Measurements from ENCODE around the gene TP53RK. TPM values are rescaled to one million over a fixed set of nuclear protein-coding genes. Genes with fewer than 3 reads are reported as not detected.
"Not testable (repeated sequence)": the region's sequence is repeated elsewhere in the genome, so short reads cannot be mapped to it uniquely, and the experiment has no call there.

TP53RK gene
- polyA plus RNA-seq, 4 donors, result 13.5 to 20.0 (median 17.1) TPM

GRCh38 chr20:46683939-46684750, 5.1 kb downstream of the TP53RK start:
- peak in 1 of 4 donors; percentile 49 for DNase-seq (ENCODE audit: low read depth in 4 of 4, low spot score in 2 of 4)

GRCh38 chr20:46683668-46683938, 5.6 kb downstream of the TP53RK start:
- no peak for DNase-seq (ENCODE audit: low read depth in 4 of 4, low spot score in 2 of 4)

- DNase-seq (ENCODE audit: low read depth in 4 of 4, low spot score in 2 of 4), result no peak
Measured at GRCh38 chr20:46683011-46683667, 6.1 kb downstream of the TP53RK start.

GRCh38 chr20:46682063-46682821, 7.0 kb downstream of the TP53RK start:
- DNase-seq (ENCODE audit: low read depth in 4 of 4, low spot score in 2 of 4), result no peak

- peak in 1 of 4 donors; percentile 69 for DNase-seq (ENCODE audit: low read depth in 4 of 4, low spot score in 2 of 4)
Measured at GRCh38 chr20:46681032-46681854, 8.0 kb downstream of the TP53RK start.

- no peak for DNase-seq (ENCODE audit: low read depth in 4 of 4, low spot score in 2 of 4)
Measured at GRCh38 chr20:46680684-46681031, 8.6 kb downstream of the TP53RK start.

GRCh38 chr20:46678516-46678915, 10.7 kb downstream of the TP53RK start:
- DNase-seq (ENCODE audit: low read depth in 4 of 4, low spot score in 2 of 4), result no peak

GRCh38 chr20:46677608-46678007, 11.6 kb downstream of the TP53RK start:
- no peak for DNase-seq (ENCODE audit: low read depth in 4 of 4, low spot score in 2 of 4)

GRCh38 chr20:46676649-46677316, 12.5 kb downstream of the TP53RK start:
- DNase-seq (ENCODE audit: low read depth in 4 of 4, low spot score in 2 of 4), result not testable (repeated sequence)

- DNase-seq (ENCODE audit: low read depth in 4 of 4, low spot score in 2 of 4), result no peak
Measured at GRCh38 chr20:46674253-46675083, 14.8 kb downstream of the TP53RK start.

GRCh38 chr20:46673394-46674252, 15.6 kb downstream of the TP53RK start:
- no peak for DNase-seq (ENCODE audit: low read depth in 4 of 4, low spot score in 2 of 4)

- DNase-seq (ENCODE audit: low read depth in 4 of 4, low spot score in 2 of 4), result no peak
Measured at GRCh38 chr20:46672543-46673148, 16.6 kb downstream of the TP53RK start.

GRCh38 chr20:46671866-46672542, 17.2 kb downstream of the TP53RK start:
- no peak for DNase-seq (ENCODE audit: low read depth in 4 of 4, low spot score in 2 of 4)

GRCh38 chr20:46670585-46671584, 18.4 kb downstream of the TP53RK start:
- DNase-seq (ENCODE audit: low read depth in 4 of 4, low spot score in 2 of 4), result no peak

- DNase-seq (ENCODE audit: low read depth in 4 of 4, low spot score in 2 of 4), result no peak
Measured at GRCh38 chr20:46670228-46670584, 19.0 kb downstream of the TP53RK start.

- no peak for DNase-seq (ENCODE audit: low read depth in 4 of 4, low spot score in 2 of 4)
Measured at GRCh38 chr20:46666818-46667515, 22.3 kb downstream of the TP53RK start.

Data from left renal cortex interstitium (tissue), 4 donors.